HepG2 (cell line): Measurements from ENCODE around the gene SLC23A2. TPM values are rescaled to one million over a fixed set of nuclear protein-coding genes. Genes with fewer than 3 reads are reported as not detected.

Experiments used
- ATAC-seq: fragments of 200-7000 bp; cut with Tn5 transposase; 3 replicates; pipeline ENCODE4 v1.9.1; 2020; ENCODE audit warnings: mild to moderate bottlenecking, moderate library complexity
- BruUV-seq: library from RNA; stranded (reverse); fragments of 400-500 nt; replicated peaks from 2 replicates; lab custom pipeline; 2021; lab: Mats Ljungman, UMichigan
- CTCF ChIA-PET: fragments of 300-600 bp; formaldehyde crosslinking; extraction: SDS; loops from one replicate; lab custom pipeline; 2021; ENCODE audit warnings: low total read pairs, inconsistent platforms, low intra/inter-chr PET ratio; lab: Yijun Ruan, JAX
- POLR2A ChIA-PET: fragments of 350-600 bp; sonication (Branson Sonifier 250); formaldehyde crosslinking; loops from one replicate; lab custom pipeline; 2020; ENCODE audit warnings: antibody characterized with exemption, inconsistent platforms; lab: Yijun Ruan, JAX
- DNase-seq: peaks from one replicate; pipeline ENCODE4 v3.0.0-alpha.2; 2015; ENCODE audit warnings: low spot score
- FAIRE-seq: peaks from 3 replicates; lab custom pipeline; 2011; peaks lifted over from hg19 to GRCh38; lab: Jason Lieb, UNC
- H2AFZ ChIP-seq: one replicate; pipeline ENCODE4 v1.6.1; 2011; ENCODE audit warnings: low read length, inconsistent platforms
- H3K27ac ChIP-seq: fragments of 300-600 bp; 3 replicates; pipeline ENCODE4 v1.8.0; 2011; ENCODE audit warnings: mixed run types, mild to moderate bottlenecking, mixed read lengths, low read length, inconsistent platforms; ENCODE audit not compliant: insufficient read depth; ENCODE audit errors: extremely low read length
- H3K27me3 ChIP-seq, 2 experiments: fragments of 200-600 bp in 1 of 2; 2 replicates in 1 of 2; 3 replicates in 1 of 2; pipeline versions ENCODE4 v1.6.0 to v1.8.0; 2011; ENCODE audit warnings: low read length in 2 of 2, mild to moderate bottlenecking in 2 of 2, moderate library complexity in 2 of 2, inconsistent platforms in 1 of 2; ENCODE audit not compliant: insufficient read depth in 2 of 2, control insufficient read depth in 1 of 2
- H3K36me3 ChIP-seq, 2 experiments: fragments of 200-600 bp in 1 of 2; replicated peaks in 1 of 2; 2 replicates in 1 of 2; 3 replicates in 1 of 2; pipeline versions ENCODE4 v1.5.1 to v1.8.0; 2011; ENCODE audit warnings: low read length in 2 of 2, inconsistent platforms in 1 of 2; ENCODE audit not compliant: insufficient read depth in 2 of 2, control insufficient read depth in 1 of 2
- H3K4me1 ChIP-seq: 2 replicates; pipeline ENCODE4 v1.5.1; 2012; ENCODE audit warnings: low read length, inconsistent platforms; ENCODE audit not compliant: insufficient read depth
- H3K4me2 ChIP-seq: 2 replicates; pipeline ENCODE4 v1.6.0; 2011; ENCODE audit warnings: low read depth, low read length, inconsistent platforms
- H3K4me3 ChIP-seq, 3 experiments: fragments of 200-600 bp in 1 of 3; sonication (generic), shearing (Covaris generic) in 1 of 3; replicated peaks in 1 of 3; 2 replicates each; pipeline ENCODE4 v1.5.1; 2011 to 2016; ENCODE audit warnings: low read length in 3 of 3, inconsistent platforms in 2 of 3, low read depth in 2 of 3, mild to moderate bottlenecking in 2 of 3, control low read depth in 1 of 3, mixed read lengths in 1 of 3; ENCODE audit not compliant: insufficient read depth in 1 of 3
- H3K79me2 ChIP-seq: one replicate; pipeline ENCODE4 v1.6.1; 2011; ENCODE audit warnings: low read length, inconsistent platforms; ENCODE audit not compliant: insufficient read depth
- H3K9ac ChIP-seq: 2 replicates; pipeline ENCODE4 v1.6.0; 2011; ENCODE audit warnings: mild to moderate bottlenecking, low read depth, low read length, inconsistent platforms; ENCODE audit not compliant: insufficient read depth
- H3K9me3 ChIP-seq: 2 replicates; pipeline ENCODE4 v1.5.1; 2012; ENCODE audit warnings: mild to moderate bottlenecking, low read length
- H4K20me1 ChIP-seq: 2 replicates; pipeline ENCODE4 v1.6.0; 2011; ENCODE audit warnings: inconsistent platforms, mild to moderate bottlenecking, low read length, moderate library complexity; ENCODE audit not compliant: insufficient read depth
- ATF7-NPFF ChIP-seq: sonication (generic); formaldehyde crosslinking; IDR thresholded peaks from 2 replicates; pipeline ENCODE4 v1.8.1; 2023; ENCODE audit warnings: mild to moderate bottlenecking, low read depth, missing genetic modification reagents, moderate library complexity
- CREB1 ChIP-seq, 2 experiments: fragments of 450-650 bp in 1 of 2; IDR thresholded peaks; 2 replicates each; pipeline ENCODE4 v1.6.1; 2016 to 2017; ENCODE audit warnings: control low read depth in 1 of 2, mild to moderate bottlenecking in 1 of 2, missing compliant biosample characterization in 1 of 2, missing genetic modification characterization in 1 of 2
- JUNB ChIP-seq: sonication (generic); formaldehyde crosslinking; IDR thresholded peaks from 2 replicates; pipeline ENCODE4 v1.8.0; 2022; ENCODE audit warnings: missing genetic modification reagents, mild to moderate bottlenecking, borderline replicate concordance
- MED13 ChIP-seq: sonication (generic); formaldehyde crosslinking; IDR thresholded peaks from 2 replicates; pipeline ENCODE4 v1.5.0; 2020; ENCODE audit warnings: missing genetic modification reagents
- MEIS1 ChIP-seq: sonication (generic); formaldehyde crosslinking; IDR thresholded peaks from 2 replicates; pipeline ENCODE4 v1.9.0; 2021; ENCODE audit warnings: mild to moderate bottlenecking, missing genetic modification reagents, moderate library complexity, borderline replicate concordance
- MZF1 ChIP-seq: sonication (generic); formaldehyde crosslinking; IDR thresholded peaks from 2 replicates; pipeline ENCODE4 v1.8.1; 2023; ENCODE audit warnings: mild to moderate bottlenecking, missing genetic modification reagents, borderline replicate concordance
- RBFOX2 ChIP-seq: fragments of 200-400 bp; formaldehyde crosslinking; IDR thresholded peaks from 2 replicates; pipeline ENCODE4 v1.6.1; 2017; ENCODE audit warnings: low read depth, mild to moderate bottlenecking, low read length
- REPIN1 ChIP-seq: sonication (generic); formaldehyde crosslinking; IDR thresholded peaks from 2 replicates; pipeline ENCODE4 v1.8.0; 2022; ENCODE audit warnings: missing genetic modification reagents, low read depth, mild to moderate bottlenecking, borderline replicate concordance
- ZFP41 ChIP-seq: sonication (generic); formaldehyde crosslinking; IDR thresholded peaks from 2 replicates; pipeline ENCODE4 v1.4.0; 2020; ENCODE audit warnings: mild to moderate bottlenecking, missing genetic modification reagents, borderline replicate concordance
- ZNF207 ChIP-seq: fragments of 450-650 bp; IDR thresholded peaks from 2 replicates; pipeline ENCODE4 v1.6.1; 2016; ENCODE audit warnings: antibody characterized with exemption, borderline replicate concordance
- ZNF260 ChIP-seq: sonication (generic); formaldehyde crosslinking; IDR thresholded peaks from 2 replicates; pipeline ENCODE4 v1.4.0; 2020; ENCODE audit warnings: missing genetic modification reagents, low read depth, mild to moderate bottlenecking, borderline replicate concordance
- ZNF549 ChIP-seq: sonication (generic); formaldehyde crosslinking; IDR thresholded peaks from 2 replicates; pipeline ENCODE4 v1.5.0; 2020; ENCODE audit warnings: missing genetic modification reagents
- ZNF766 ChIP-seq: sonication (generic); formaldehyde crosslinking; IDR thresholded peaks from 2 replicates; pipeline ENCODE4 v1.5.0; 2020; ENCODE audit warnings: missing genetic modification reagents, borderline replicate concordance
- ZNF777 ChIP-seq: sonication (generic); formaldehyde crosslinking; IDR thresholded peaks from 2 replicates; pipeline ENCODE4 v1.4.0; 2020; ENCODE audit warnings: missing genetic modification reagents
- ZSCAN25 ChIP-seq: sonication (generic); formaldehyde crosslinking; IDR thresholded peaks from 2 replicates; pipeline ENCODE4 v1.8.0; 2022; ENCODE audit warnings: mild to moderate bottlenecking, missing genetic modification reagents
- ZZZ3 ChIP-seq: sonication (generic); formaldehyde crosslinking; IDR thresholded peaks from 2 replicates; pipeline ENCODE4 v1.4.0; 2020; ENCODE audit warnings: missing genetic modification reagents, mild to moderate bottlenecking, borderline replicate concordance
- WGBS: methylation state at CpG from one replicate; pipeline ENCODE4 v1.1.6; 2017; ENCODE audit warnings: low lambda C conversion rate; 5-methylcytosine and 5-hydroxymethylcytosine counted together
- in situ Hi-C: cut with HindIII; loops from 2 replicates; pipeline ENCODE4 v1.10.0; 2017; ENCODE audit warnings: low pct_unique_long_range_greater_than_20kb; ENCODE audit not compliant: extremely low pct_ligation_motif_present
- intact Hi-C: fragments of 100-400 bp; cut with micrococcal nuclease; formaldehyde crosslinking; loops from one replicate; pipeline ENCODE4 v1.10.0; 2022; ENCODE audit not compliant: unreplicated experiment
- polyA plus RNA-seq, 8 experiments: library from polyadenylated mRNA; depleted of rRNA in 3 of 8; stranded (reverse) in 7 of 8; unstranded in 1 of 8; fragments of >200 nt; fragmentation: Illumina TruSeq in 4 of 8; extraction: Trizol in 4 of 8; gene quantifications; 2 replicates each; pipeline versions ENCODE4 v1.2.1 to v1.2.3, GENCODE V29; 2011 to 2016; ENCODE audit warnings: low read depth in 4 of 8, missing spikeins in 1 of 8, mixed read lengths in 1 of 8; ENCODE audit not compliant: insufficient read depth in 1 of 8
- total RNA-seq, 5 experiments: library from RNA; depleted of rRNA; stranded (reverse); fragments of >200 nt; fragmentation: Illumina TruSeq; extraction: Trizol; gene quantifications; 2 replicates each; pipeline ENCODE4 v1.2.3, GENCODE V29; 2016; ENCODE audit warnings: low read depth in 1 of 5
- TF ChIP-seq, protein P1 (sequence below): sonication (generic); formaldehyde crosslinking; IDR thresholded peaks from 2 replicates; pipeline ENCODE4 v1.8.1; 2023; ENCODE audit warnings: missing genetic modification reagents, mild to moderate bottlenecking, borderline replicate concordance
- TF ChIP-seq, protein P2 (sequence below): sonication (generic); formaldehyde crosslinking; IDR thresholded peaks from 2 replicates; pipeline ENCODE4 v1.4.0; 2020; ENCODE audit warnings: missing genetic modification reagents
- TF ChIP-seq, protein P3 (sequence below): sonication (generic); formaldehyde crosslinking; conservative IDR thresholded peaks from 2 replicates; pipeline ENCODE4 v1.4.0; 2020; ENCODE audit warnings: missing genetic modification reagents
- TF ChIP-seq, protein P4 (sequence below): sonication (generic); formaldehyde crosslinking; IDR thresholded peaks from 2 replicates; pipeline ENCODE4 v1.9.0; 2022; ENCODE audit warnings: low read depth, missing genetic modification reagents

The SLC23A2 gene
- total and polyA plus RNA-seq, 2 of the 13 experiments (the other 11 are each of a cell fraction or from before 2014, with no cell fraction given) = 42.2 to 51.2 TPM

DNA sequence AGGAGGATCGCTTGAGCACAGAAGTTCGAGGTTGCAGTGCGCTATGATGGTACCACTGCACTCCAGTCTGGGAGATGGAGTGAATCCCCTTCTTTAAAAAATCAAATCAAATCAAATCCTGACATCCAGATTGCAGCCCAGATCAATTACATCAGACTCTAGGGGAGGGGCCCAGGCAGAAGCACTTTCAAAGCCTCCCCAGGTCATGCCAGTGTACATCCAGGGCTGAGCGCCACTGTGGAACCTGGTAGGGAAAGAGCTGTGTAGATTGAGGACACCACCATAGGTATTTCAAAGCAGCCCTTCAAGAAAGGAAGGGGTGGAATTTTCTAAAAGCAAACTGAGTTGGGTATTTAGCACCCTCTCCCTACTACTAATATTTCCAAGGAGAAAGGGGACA, 190.1 kb downstream of the SLC23A2 start (continued):
- TF ChIP-seq ZNF766 (CRISPR knock-in tag) = no peak

DNA sequence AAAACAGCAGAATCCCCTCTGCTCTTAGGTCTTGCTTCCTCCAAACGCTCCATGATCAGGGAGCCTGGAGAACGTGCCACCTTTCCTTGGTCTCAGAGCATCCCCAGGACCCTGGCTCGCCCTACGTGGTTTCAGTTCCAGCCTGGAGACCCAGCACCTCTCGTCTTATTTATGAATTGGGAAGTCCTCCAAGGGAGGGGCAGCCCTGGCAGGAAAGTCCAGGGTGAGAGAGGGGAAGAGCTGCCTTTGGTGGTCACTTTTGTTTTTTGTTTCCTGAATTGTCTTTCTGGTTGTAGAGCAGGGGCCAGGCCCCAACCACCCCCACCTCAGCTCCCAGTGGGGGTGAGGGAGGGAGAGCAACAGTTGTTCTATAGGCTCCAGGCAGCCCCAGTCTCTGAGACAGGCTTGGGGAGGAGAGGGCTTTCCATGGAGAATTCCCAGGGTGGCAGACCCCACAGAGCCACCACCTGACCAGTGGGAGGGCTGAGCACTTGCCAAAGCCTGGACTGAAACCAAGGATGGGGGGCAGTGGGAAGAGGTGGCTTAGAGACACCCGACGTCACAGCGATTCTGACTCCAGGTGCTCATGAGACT, 190.8 kb downstream of the SLC23A2 start:
- POLR2A ChIA-PET = no interaction called here
- ATAC-seq = no peak
- no peak for TF ChIP-seq ATF7-NPFF (CRISPR knock-in tag)
- TF ChIP-seq ZNF207 = no peak
- TF ChIP-seq JUNB = no peak
- TF ChIP-seq ZSCAN25 (CRISPR knock-in tag) = no peak
- TF ChIP-seq RBFOX2 = no peak
- TF ChIP-seq, protein P1, sequence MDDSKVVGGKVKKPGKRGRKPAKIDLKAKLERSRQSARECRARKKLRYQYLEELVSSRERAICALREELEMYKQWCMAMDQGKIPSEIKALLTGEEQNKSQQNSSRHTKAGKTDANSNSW (CRISPR knock-in tag) = no peak
- no peak for TF ChIP-seq REPIN1 (CRISPR knock-in tag)
- TF ChIP-seq MEIS1 (CRISPR knock-in tag) = no peak
- no peak for TF ChIP-seq ZZZ3 (CRISPR knock-in tag)
- TF ChIP-seq, protein P2, sequence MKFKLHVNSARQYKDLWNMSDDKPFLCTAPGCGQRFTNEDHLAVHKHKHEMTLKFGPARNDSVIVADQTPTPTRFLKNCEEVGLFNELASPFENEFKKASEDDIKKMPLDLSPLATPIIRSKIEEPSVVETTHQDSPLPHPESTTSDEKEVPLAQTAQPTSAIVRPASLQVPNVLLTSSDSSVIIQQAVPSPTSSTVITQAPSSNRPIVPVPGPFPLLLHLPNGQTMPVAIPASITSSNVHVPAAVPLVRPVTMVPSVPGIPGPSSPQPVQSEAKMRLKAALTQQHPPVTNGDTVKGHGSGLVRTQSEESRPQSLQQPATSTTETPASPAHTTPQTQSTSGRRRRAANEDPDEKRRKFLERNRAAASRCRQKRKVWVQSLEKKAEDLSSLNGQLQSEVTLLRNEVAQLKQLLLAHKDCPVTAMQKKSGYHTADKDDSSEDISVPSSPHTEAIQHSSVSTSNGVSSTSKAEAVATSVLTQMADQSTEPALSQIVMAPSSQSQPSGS (CRISPR knock-in tag) = no peak
- TF ChIP-seq MED13 (CRISPR knock-in tag) = no peak
- TF ChIP-seq CREB1 (IDR thresholded peaks at IDR 0.05) = no peak
- TF ChIP-seq CREB1 (CRISPR knock-in tag; IDR thresholded peaks at IDR 0.05) = no peak
- TF ChIP-seq, protein P3, sequence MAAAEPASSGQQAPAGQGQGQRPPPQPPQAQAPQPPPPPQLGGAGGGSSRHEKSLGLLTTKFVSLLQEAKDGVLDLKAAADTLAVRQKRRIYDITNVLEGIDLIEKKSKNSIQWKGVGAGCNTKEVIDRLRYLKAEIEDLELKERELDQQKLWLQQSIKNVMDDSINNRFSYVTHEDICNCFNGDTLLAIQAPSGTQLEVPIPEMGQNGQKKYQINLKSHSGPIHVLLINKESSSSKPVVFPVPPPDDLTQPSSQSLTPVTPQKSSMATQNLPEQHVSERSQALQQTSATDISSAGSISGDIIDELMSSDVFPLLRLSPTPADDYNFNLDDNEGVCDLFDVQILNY (CRISPR knock-in tag) = no peak
- TF ChIP-seq ZNF549 (CRISPR knock-in tag) = no peak
- TF ChIP-seq, protein P4, sequence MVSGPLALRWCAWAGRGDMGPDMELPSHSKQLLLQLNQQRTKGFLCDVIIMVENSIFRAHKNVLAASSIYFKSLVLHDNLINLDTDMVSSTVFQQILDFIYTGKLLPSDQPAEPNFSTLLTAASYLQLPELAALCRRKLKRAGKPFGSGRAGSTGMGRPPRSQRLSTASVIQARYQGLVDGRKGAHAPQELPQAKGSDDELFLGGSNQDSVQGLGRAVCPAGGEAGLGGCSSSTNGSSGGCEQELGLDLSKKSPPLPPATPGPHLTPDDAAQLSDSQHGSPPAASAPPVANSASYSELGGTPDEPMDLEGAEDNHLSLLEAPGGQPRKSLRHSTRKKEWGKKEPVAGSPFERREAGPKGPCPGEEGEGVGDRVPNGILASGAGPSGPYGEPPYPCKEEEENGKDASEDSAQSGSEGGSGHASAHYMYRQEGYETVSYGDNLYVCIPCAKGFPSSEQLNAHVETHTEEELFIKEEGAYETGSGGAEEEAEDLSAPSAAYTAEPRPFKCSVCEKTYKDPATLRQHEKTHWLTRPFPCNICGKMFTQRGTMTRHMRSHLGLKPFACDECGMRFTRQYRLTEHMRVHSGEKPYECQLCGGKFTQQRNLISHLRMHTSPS (CRISPR knock-in tag) = no peak
- TF ChIP-seq ZNF260 (CRISPR knock-in tag) = no peak
- TF ChIP-seq ZFP41 (CRISPR knock-in tag) = no peak
- TF ChIP-seq ZNF777 = no peak
- no peak for TF ChIP-seq MZF1 (CRISPR knock-in tag)

More for the DNA sequence above, 190.8 kb downstream of the SLC23A2 start:
- no peaks in the 10 kb centered on the region for H3K36me3 ChIP-seq
- DNase-seq (no peak), FAIRE-seq (no peak)
- CTCF ChIA-PET = no interaction called here
- no peaks in the 10 kb centered on the region for H3K9me3 ChIP-seq
- no peak overlapping the region for H3K9ac ChIP-seq
- H3K27me3 ChIP-seq = peaks cover 16 to 87% of the 10 kb centered on the region in 2 experiments; a peak in 4 of 5 replicates
- no peaks in the 10 kb centered on the region for H3K4me1 ChIP-seq
- in situ Hi-C loops (no loop called here), intact Hi-C loops (no loop called here)
- no peak overlapping the region for H3K4me2 ChIP-seq
- no TSS peak for BruUV-seq
- H3K27ac ChIP-seq = no peak overlapping the region
- no peaks in the 10 kb centered on the region for H4K20me1 ChIP-seq
- no peak overlapping the region for H3K4me3 ChIP-seq
- WGBS = 6% methylated on average over 8 of the region's 8 CpGs
- H2AFZ ChIP-seq = no peak overlapping the region
- H3K79me2 ChIP-seq = no peaks in the 10 kb centered on the region
